Epidermal melanocyte (primary cell): ENCODE data around the gene HDAC3.
"Not testable (repeated sequence)": the region's sequence is repeated elsewhere in the genome, so short reads cannot be mapped to it uniquely, and the experiment has no call there.

Source experiments
- DNase-seq: peaks from one replicate; pipeline ENCODE4 v3.0.0; 2011; ENCODE audit warnings: low spot score; ENCODE audit not compliant: insufficient read length

Gene HDAC3

GRCh38 chr5:141635646-141636045 lies 1.0 kb downstream of the HDAC3 start:
- no peak for DNase-seq

GRCh38 chr5:141634720-141635119 lies 1.9 kb downstream of the HDAC3 start:
- DNase-seq: no peak

GRCh38 chr5:141633871-141634561 lies 2.6 kb downstream of the HDAC3 start:
- DNase-seq: no peak

GRCh38 chr5:141632650-141633049 lies 4.0 kb downstream of the HDAC3 start:
- no peak for DNase-seq

GRCh38 chr5:141630570-141631140 lies 6.0 kb downstream of the HDAC3 start:
- no peak for DNase-seq

GRCh38 chr5:141628175-141628788 lies 8.4 kb downstream of the HDAC3 start:
- no peak for DNase-seq

- no peak for DNase-seq
Observed at GRCh38 chr5:141623611-141624010, 13.0 kb downstream of the HDAC3 start.

- DNase-seq: no peak
Observed at GRCh38 chr5:141623186-141623585, 13.5 kb downstream of the HDAC3 start.

GRCh38 chr5:141618804-141619554 lies 17.7 kb downstream of the HDAC3 start, which contains the start of gene DIAPH1:
Gene DIAPH1 (minus strand): TSS chr5:141619000. CDS start chr5:141618914, 86 bp downstream.
- peak; percentile 62 for DNase-seq

- DNase-seq: no peak
Observed at GRCh38 chr5:141618030-141618803, 18.4 kb downstream of the HDAC3 start.

- no peak for DNase-seq
Observed at GRCh38 chr5:141617682-141618029, 19.0 kb downstream of the HDAC3 start.

GRCh38 chr5:141617128-141617527 lies 19.5 kb downstream of the HDAC3 start:
- no peak for DNase-seq

GRCh38 chr5:141615991-141616720 lies 20.5 kb downstream of the HDAC3 start:
- no peak for DNase-seq

- DNase-seq: no peak
Observed at GRCh38 chr5:141613344-141613743, 23.3 kb downstream of the HDAC3 start.

- no peak for DNase-seq
Observed at GRCh38 chr5:141611289-141611688, 25.4 kb downstream of the HDAC3 start.

- DNase-seq: not testable (repeated sequence)
Observed at GRCh38 chr5:141609921-141610320, 26.7 kb downstream of the HDAC3 start.

- DNase-seq: no peak
Observed at GRCh38 chr5:141609044-141609443, 27.6 kb downstream of the HDAC3 start.

GRCh38 chr5:141608557-141608956 lies 28.1 kb downstream of the HDAC3 start:
- no peak for DNase-seq

GRCh38 chr5:141608046-141608445 lies 28.6 kb downstream of the HDAC3 start:
- DNase-seq: no peak

- no peak for DNase-seq
Observed at GRCh38 chr5:141605523-141606277, 30.9 kb downstream of the HDAC3 start.
